HG03196 (cell line): ENCODE measurements around the gene CEACAM5.
"Not testable (repeated sequence)": the region's sequence is repeated elsewhere in the genome, so short reads cannot be mapped to it uniquely, and the experiment has no call there.

ENCODE experiments used
- ATAC-seq: cut with Tn5 transposase; IDR thresholded peaks from one replicate; pipeline ENCODE4 v1.9.1; 2021; ENCODE audit not compliant: unreplicated experiment

The CEACAM5 gene

GRCh38 chr19:41739361-41739760 is 30.9 kb downstream of the CEACAM5 start:
- ATAC-seq, result no peak

GRCh38 chr19:41740415-41741243 is 32.2 kb downstream of the CEACAM5 start:
- no peak for ATAC-seq

- no peak for ATAC-seq
These were observed 32.8 kb downstream of the CEACAM5 start for GRCh38 chr19:41741244-41741554.

- ATAC-seq, result no peak
These were observed 36.4 kb downstream of the CEACAM5 start for GRCh38 chr19:41744850-41745249.

- ATAC-seq, result no peak
These were observed 37.3 kb downstream of the CEACAM5 start for GRCh38 chr19:41745756-41746155.

GRCh38 chr19:41746593-41747227 is 38.3 kb downstream of the CEACAM5 start:
- ATAC-seq, result no peak

- ATAC-seq, result no peak
These were observed 39.6 kb downstream of the CEACAM5 start for GRCh38 chr19:41748012-41748411.

GRCh38 chr19:41750248-41751134 is 42.1 kb downstream of the CEACAM5 start:
- not testable (repeated sequence) for ATAC-seq

- no peak for ATAC-seq
These were observed 44.7 kb downstream of the CEACAM5 start for GRCh38 chr19:41753159-41753558.

- ATAC-seq, result no peak
These were observed 45.6 kb downstream of the CEACAM5 start for GRCh38 chr19:41753936-41754529.

- ATAC-seq, result no peak
These were observed 47.0 kb downstream of the CEACAM5 start, which contains the start of gene CEACAM6 for GRCh38 chr19:41755328-41755913. CEACAM6 (plus strand) TSS chr19:41755530; CDS start chr19:41755639, 109 bp downstream.

GRCh38 chr19:41758846-41759245 is 50.4 kb downstream of the CEACAM5 start:
- ATAC-seq, result no peak

GRCh38 chr19:41767115-41767514 is 58.7 kb downstream of the CEACAM5 start:
- ATAC-seq, result no peak

- not testable (repeated sequence) for ATAC-seq
These were observed 59.7 kb downstream of the CEACAM5 start for GRCh38 chr19:41768105-41768504.

GRCh38 chr19:41769608-41770007 is 61.2 kb downstream of the CEACAM5 start:
- ATAC-seq, result no peak

- no peak for ATAC-seq
These were observed 63.0 kb downstream of the CEACAM5 start for GRCh38 chr19:41771410-41771809.

- ATAC-seq, result no peak
These were observed 66.1 kb downstream of the CEACAM5 start for GRCh38 chr19:41774515-41774980.

GRCh38 chr19:41776700-41777099 is 68.3 kb downstream of the CEACAM5 start:
- no peak for ATAC-seq
